ENCODE measurements around the gene MAPRE2. TPM values are rescaled to one million over a fixed set of nuclear protein-coding genes. Genes with fewer than 3 reads are reported as not detected.

MAPRE2 gene
- total RNA-seq, 1 donor from 2014 or later, result 14.8 TPM

DNA sequence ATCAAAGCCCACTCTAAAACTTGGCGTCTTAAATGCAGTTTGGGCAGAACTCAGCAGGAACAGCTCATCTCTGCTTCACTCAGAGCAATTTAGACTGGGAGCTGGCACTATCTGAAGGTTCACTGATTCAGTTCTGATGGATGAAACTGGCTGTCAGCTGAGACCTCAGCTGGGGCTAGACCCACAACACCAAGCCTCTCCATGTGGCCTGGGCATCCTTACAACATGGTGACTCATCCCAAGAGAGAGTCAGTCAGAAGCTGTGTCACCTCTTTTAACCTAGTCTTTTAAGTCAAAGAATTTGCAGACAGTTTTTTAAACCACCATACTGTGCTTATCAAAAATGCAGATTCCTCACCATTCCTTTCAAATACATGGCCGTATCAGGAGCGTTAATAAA, 137.0 kb downstream of the MAPRE2 start:
- DNase-seq (ENCODE audit: low read depth), result peak; percentile 49
- TF ChIP-seq, protein P1, sequence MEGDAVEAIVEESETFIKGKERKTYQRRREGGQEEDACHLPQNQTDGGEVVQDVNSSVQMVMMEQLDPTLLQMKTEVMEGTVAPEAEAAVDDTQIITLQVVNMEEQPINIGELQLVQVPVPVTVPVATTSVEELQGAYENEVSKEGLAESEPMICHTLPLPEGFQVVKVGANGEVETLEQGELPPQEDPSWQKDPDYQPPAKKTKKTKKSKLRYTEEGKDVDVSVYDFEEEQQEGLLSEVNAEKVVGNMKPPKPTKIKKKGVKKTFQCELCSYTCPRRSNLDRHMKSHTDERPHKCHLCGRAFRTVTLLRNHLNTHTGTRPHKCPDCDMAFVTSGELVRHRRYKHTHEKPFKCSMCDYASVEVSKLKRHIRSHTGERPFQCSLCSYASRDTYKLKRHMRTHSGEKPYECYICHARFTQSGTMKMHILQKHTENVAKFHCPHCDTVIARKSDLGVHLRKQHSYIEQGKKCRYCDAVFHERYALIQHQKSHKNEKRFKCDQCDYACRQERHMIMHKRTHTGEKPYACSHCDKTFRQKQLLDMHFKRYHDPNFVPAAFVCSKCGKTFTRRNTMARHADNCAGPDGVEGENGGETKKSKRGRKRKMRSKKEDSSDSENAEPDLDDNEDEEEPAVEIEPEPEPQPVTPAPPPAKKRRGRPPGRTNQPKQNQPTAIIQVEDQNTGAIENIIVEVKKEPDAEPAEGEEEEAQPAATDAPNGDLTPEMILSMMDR (conservative IDR thresholded peaks at IDR 0.05; ENCODE audit: low read depth, low read length), result no peak

DNA sequence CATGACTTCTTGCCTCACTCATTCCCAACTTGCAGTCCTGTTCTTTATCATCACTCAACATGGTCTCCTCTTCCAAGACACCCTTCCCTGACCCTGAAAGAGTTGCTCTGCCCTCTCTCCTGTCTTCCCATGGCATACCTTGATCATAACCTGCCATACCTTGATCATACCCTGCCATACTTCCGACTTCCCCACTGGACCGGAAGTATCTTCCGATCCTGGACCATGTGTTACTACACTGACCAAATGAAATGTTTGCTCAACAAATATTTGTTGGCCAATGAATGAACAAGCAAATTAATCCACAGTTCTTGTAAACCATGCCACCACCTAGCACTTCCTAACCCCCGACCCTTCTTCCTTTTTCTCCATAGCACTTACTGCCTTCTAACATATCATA, 138.7 kb downstream of the MAPRE2 start:
- no peak overlapping the region for H3K4me3 ChIP-seq (ENCODE audit: low read depth, low read length)
- TF ChIP-seq, protein P1 (conservative IDR thresholded peaks at IDR 0.05; ENCODE audit: low read depth, low read length), result no peak
- no peak for DNase-seq (ENCODE audit: low read depth)

More for the DNA sequence above, 137.0 kb downstream of the MAPRE2 start:
- no peak overlapping the region for H3K4me3 ChIP-seq (ENCODE audit: low read depth, low read length)

DNA sequence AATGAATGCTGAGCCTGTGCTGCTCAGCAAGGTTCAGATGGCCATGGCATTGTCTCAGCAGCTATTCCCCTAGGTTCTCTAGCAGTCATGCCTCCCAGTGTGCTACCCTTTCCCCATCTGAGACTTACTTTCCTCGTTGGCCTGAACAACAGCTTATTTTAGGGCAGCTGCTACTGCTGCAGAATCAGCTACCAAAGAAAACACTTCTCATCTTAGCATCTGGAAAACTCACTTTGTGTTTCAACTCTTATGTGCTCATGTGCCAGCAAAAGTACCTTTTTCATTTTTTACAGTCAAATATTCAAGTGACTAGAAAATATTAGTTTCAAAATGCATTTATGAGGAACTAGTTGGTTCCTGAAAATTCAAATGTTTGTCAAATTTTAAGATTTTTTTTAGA, 139.2 kb downstream of the MAPRE2 start:
- TF ChIP-seq, protein P1 (conservative IDR thresholded peaks at IDR 0.05; ENCODE audit: low read depth, low read length), result no peak
- DNase-seq (ENCODE audit: low read depth), result no peak

DNA sequence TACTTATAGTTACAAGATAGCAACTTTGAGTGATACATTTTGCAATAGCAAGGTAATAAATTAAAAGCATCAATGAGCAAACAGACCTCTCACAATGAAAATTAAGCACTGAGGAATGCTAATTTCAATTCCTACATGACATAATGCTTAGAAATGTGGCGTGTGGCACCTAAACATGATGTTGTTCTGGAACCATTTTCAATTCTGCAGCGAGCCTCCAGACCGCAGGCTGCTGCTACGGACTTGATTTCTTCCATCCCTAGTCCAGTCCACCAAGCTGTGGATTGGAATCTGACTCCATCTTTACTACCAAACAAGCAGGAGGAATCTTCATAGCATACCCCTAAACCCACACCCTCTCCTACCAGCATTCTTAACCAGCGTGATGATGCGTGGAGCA, 140.9 kb downstream of the MAPRE2 start:
- DNase-seq (ENCODE audit: low read depth), result no peak
- H3K4me3 ChIP-seq (ENCODE audit: low read depth, low read length), result no peak overlapping the region
- TF ChIP-seq, protein P1 (conservative IDR thresholded peaks at IDR 0.05; ENCODE audit: low read depth, low read length), result no peak

More for the DNA sequence above, 139.2 kb downstream of the MAPRE2 start:
- no peak overlapping the region for H3K4me3 ChIP-seq (ENCODE audit: low read depth, low read length)

DNA sequence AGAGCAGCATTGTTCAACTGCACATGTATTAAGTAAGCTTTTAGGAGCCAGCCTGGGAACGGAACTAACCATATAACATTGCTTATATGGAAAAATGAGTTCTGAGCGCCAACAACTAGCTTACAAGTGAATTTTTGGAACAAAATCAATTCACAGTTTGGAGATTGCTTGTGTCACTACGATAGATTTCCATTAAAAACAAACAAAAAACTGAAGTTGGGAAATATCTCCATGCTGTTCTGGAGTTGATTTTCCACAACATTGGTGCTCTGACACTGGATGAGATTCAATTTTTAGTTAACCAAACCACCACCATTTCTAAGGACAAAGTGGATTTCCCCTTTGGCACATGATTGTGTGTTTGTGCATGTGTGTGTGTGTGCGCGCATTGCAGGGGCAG, 142.7 kb downstream of the MAPRE2 start:
- no peak overlapping the region for H3K4me3 ChIP-seq (ENCODE audit: low read depth, low read length)
- TF ChIP-seq, protein P1 (conservative IDR thresholded peaks at IDR 0.05; ENCODE audit: low read depth, low read length), result no peak
- no peak for DNase-seq (ENCODE audit: low read depth)

DNA sequence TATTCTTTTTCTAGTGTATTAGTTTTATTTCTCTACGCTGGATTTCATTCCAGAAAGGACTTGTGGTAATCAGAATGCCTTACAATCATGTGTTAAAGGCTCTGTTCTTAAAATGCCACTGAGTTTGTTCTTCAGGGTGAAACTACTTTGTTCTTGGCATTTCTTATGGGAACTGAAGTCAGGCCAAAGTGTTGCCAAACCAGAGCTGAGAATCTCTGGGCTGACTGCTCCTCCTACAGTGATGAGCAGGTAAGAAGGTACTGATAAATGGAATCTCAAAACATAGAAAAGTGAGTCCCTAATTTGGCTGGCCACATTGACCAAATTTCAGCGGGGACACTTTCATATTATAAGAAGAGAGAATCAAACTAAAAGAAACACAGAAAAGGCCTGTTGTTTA, 144.6 kb downstream of the MAPRE2 start:
- H3K4me3 ChIP-seq (ENCODE audit: low read depth, low read length), result no peak overlapping the region
- TF ChIP-seq, protein P1 (conservative IDR thresholded peaks at IDR 0.05; ENCODE audit: low read depth, low read length), result peak; percentile 29
- no peak for DNase-seq (ENCODE audit: low read depth)

DNA sequence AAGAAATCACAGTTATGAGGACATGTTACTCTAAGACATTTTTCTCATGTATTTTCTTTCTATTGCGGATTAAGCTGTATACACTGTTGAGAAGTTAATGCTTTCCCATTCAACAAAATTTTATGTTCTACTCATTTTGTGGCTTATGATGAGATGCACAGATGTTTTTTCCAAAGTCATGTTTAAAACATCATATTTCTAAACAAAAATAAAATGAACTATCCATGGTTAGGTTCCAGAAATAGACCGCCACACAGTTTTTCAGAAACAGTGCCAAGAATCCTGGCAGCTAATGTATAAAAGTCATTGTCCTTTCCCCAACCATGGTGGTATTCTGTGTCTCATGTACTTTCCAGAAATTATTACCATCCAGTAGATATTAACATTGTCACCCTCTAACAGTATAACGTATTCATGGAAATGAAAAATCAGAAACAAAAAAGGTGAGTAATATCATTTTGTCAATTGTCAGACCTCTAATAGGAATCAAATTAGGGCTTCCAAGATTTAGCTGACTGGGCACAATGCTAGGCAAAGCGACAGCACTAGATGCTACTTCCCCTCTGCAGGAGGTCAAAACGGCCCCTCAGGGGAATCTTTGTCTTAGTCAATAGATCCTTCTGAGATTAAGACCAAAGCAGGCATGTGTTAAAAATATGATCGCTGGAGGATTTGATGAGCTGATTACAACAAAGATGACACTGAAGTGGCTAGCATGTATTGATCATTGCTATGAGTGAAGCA, 145.2 kb downstream of the MAPRE2 start:
- H3K4me3 ChIP-seq (ENCODE audit: low read depth, low read length), result no peak overlapping the region
- no peak for DNase-seq (ENCODE audit: low read depth)
- TF ChIP-seq, protein P1 (conservative IDR thresholded peaks at IDR 0.05; ENCODE audit: low read depth, low read length), result no peak
